ENCODE data around the gene SNX33. TPM values are rescaled to one million over a fixed set of nuclear protein-coding genes. Genes with fewer than 3 reads are reported as not detected.
A peak's percentile ranks its signal among the peaks of the same experiment; 100 is the strongest.

SNX33 gene
- total and polyA plus RNA-seq, 2 of the 13 experiments (the other 11 are each of a cell fraction or from before 2014, with no cell fraction given), result 11.0 to 11.6 TPM

- TF ChIP-seq AGO1 (IDR thresholded peaks at IDR 0.05; ENCODE audit: low read depth, low read length, poor library complexity, severe bottlenecking) (no peak), CHCHD3 (CRISPR knock-in tag; IDR thresholded peaks at IDR 0.05) (no peak), EP300 (IDR thresholded peaks at IDR 0.05; ENCODE audit: low read depth in 2 of 2, low read length in 2 of 2) (no peak), EP300 (CRISPR knock-in tag; IDR thresholded peaks at IDR 0.05; ENCODE audit: borderline replicate concordance) (no peak), NFE2L1 (CRISPR knock-in tag; IDR thresholded peaks at IDR 0.05; ENCODE audit: borderline replicate concordance) (no peak), CENPX (CRISPR knock-in tag; IDR thresholded peaks at IDR 0.05) (no peak), PRDM4 (CRISPR knock-in tag; IDR thresholded peaks at IDR 0.05; ENCODE audit: borderline replicate concordance) (no peak), GFI1 (CRISPR knock-in tag; IDR thresholded peaks at IDR 0.05; ENCODE audit: borderline replicate concordance) (peak; percentile 57; the same call in 1 of the 2 replicates), ATF7-NPFF (CRISPR knock-in tag; IDR thresholded peaks at IDR 0.05; ENCODE audit: low read depth) (no peak; the same call in 1 of the 2 replicates), ZNF563 (CRISPR knock-in tag; IDR thresholded peaks at IDR 0.05) (no peak), BATF2 (CRISPR knock-in tag; IDR thresholded peaks at IDR 0.05) (0 out of 2 replicates have a peak, but pooled peaks have one; percentile 42), SRSF9 (IDR thresholded peaks at IDR 0.05; ENCODE audit: borderline replicate concordance, insufficient read depth, low read depth, low read length, poor library complexity, severe bottlenecking) (no peak), CTCF (CRISPR knock-in tag; IDR thresholded peaks at IDR 0.05) (peak; percentile 70), SMC3 (IDR thresholded peaks at IDR 0.05; ENCODE audit: low read length) (no peak), PTBP1 (IDR thresholded peaks at IDR 0.05; ENCODE audit: low read depth, low read length, poor library complexity, severe bottlenecking) (no peak), TBX3 (IDR thresholded peaks at IDR 0.05; ENCODE audit: borderline replicate concordance) (no peak), ZSCAN12 (CRISPR knock-in tag; IDR thresholded peaks at IDR 0.05) (0 out of 2 replicates have a peak, but pooled peaks have one; percentile 44), HDAC6 (IDR thresholded peaks at IDR 0.05; ENCODE audit: low read depth, low read length) (no peak), HCFC1 (IDR thresholded peaks at IDR 0.05; ENCODE audit: low read depth, low read length) (no peak), FOXO4 (CRISPR knock-in tag; conservative IDR thresholded peaks at IDR 0.05) (no peak), ZNF790 (CRISPR knock-in tag; IDR thresholded peaks at IDR 0.05; ENCODE audit: borderline replicate concordance) (no peak), RFXAP (CRISPR knock-in tag; IDR thresholded peaks at IDR 0.05; ENCODE audit: borderline replicate concordance) (no peak), RARG (CRISPR knock-in tag; IDR thresholded peaks at IDR 0.05; ENCODE audit: low read depth) (no peak)
These were observed at the start of gene SNX33 (continued) for GRCh38 chr15:75647370-75648155.
